SK-N-SH (cell line): ENCODE results near the gene ZNF324B. TPM values are rescaled to one million over a fixed set of nuclear protein-coding genes. Genes with fewer than 3 reads are reported as not detected.

ENCODE experiments used
- CTCF ChIA-PET: fragments of 300-600, 350-600 bp; formaldehyde crosslinking; extraction: SDS; loops from one replicate; lab custom pipeline; 2021; lab: Yijun Ruan, JAX
- POLR2A ChIA-PET: fragments of 350-600 bp; sonication (Branson Sonifier 250); formaldehyde crosslinking; extraction: SDS; loops from one replicate; lab custom pipeline; 2020; ENCODE audit warnings: antibody characterized with exemption, inconsistent platforms; lab: Yijun Ruan, JAX
- DNase-seq: peaks from one replicate; pipeline ENCODE4 v3.0.0; 2012
- H2AFZ ChIP-seq: fragments of 200-600 bp; sonication (generic); 2 replicates; pipeline ENCODE4 v1.8.1; 2016; ENCODE audit warnings: antibody characterized with exemption, mild to moderate bottlenecking, low read depth
- H3F3A ChIP-seq: fragments of 200-600 bp; sonication (generic); replicated peaks from 2 replicates; pipeline ENCODE3; 2016; ENCODE audit warnings: antibody characterized with exemption, mild to moderate bottlenecking; ENCODE audit not compliant: insufficient read depth
- H3K27ac ChIP-seq, 2 experiments: fragments of 200-500 bp in 1 of 2; fragments of 200-600 bp in 1 of 2; sonication (Bioruptor generic) in 1 of 2; sonication (generic), shearing (Covaris generic) in 1 of 2; 2 replicates each; pipeline versions ENCODE4 v1.5.1 to v1.6.1; 2014 to 2016; ENCODE audit warnings: low read depth in 2 of 2, inconsistent platforms in 1 of 2, low read length in 1 of 2, mild to moderate bottlenecking in 1 of 2, mixed read lengths in 1 of 2
- H3K27me3 ChIP-seq: fragments of 200-600 bp; sonication (generic), shearing (Covaris generic); 2 replicates; pipeline ENCODE4 v1.6.1; 2016; ENCODE audit warnings: mixed run types; ENCODE audit not compliant: insufficient read depth
- H3K36me3 ChIP-seq, 2 experiments: fragments of 200-500 bp in 1 of 2; fragments of 200-600 bp in 1 of 2; sonication (Bioruptor generic) in 1 of 2; sonication (generic) in 1 of 2; replicated peaks in 1 of 2; 2 replicates each; pipeline versions ENCODE3 to v1.5.1; 2014 to 2016; ENCODE audit warnings: low read length in 1 of 2, mild to moderate bottlenecking in 1 of 2; ENCODE audit not compliant: insufficient read depth in 2 of 2, control insufficient read depth in 1 of 2
- H3K4me1 ChIP-seq, 2 experiments: fragments of 200-500 bp in 1 of 2; fragments of 200-600 bp in 1 of 2; sonication (Bioruptor generic) in 1 of 2; sonication (generic), shearing (Covaris generic) in 1 of 2; 2 replicates each; pipeline versions ENCODE4 v1.5.1 to v1.6.1; 2014 to 2016; ENCODE audit warnings: low read depth in 1 of 2, low read length in 1 of 2, mixed run types in 1 of 2; ENCODE audit not compliant: insufficient read depth in 2 of 2, control insufficient read depth in 1 of 2
- H3K4me2 ChIP-seq: fragments of 200-600 bp; sonication (generic), shearing (Covaris generic); 2 replicates; pipeline ENCODE4 v1.6.1; 2017; ENCODE audit warnings: mixed run types
- H3K4me3 ChIP-seq, 2 experiments: fragments of 200-500 bp in 1 of 2; fragments of 200-600 bp in 1 of 2; sonication (Bioruptor generic) in 1 of 2; sonication (generic), shearing (Covaris generic) in 1 of 2; 2 replicates each; pipeline versions ENCODE4 v1.5.1 to v1.8.1; 2014 to 2016; ENCODE audit warnings: low read depth in 2 of 2, inconsistent platforms in 1 of 2, low read length in 1 of 2, mild to moderate bottlenecking in 1 of 2, mixed read lengths in 1 of 2, moderate library complexity in 1 of 2
- H3K79me2 ChIP-seq: fragments of 200-600 bp; sonication (generic); 2 replicates; pipeline ENCODE4 v1.8.1; 2017; ENCODE audit warnings: mild to moderate bottlenecking; ENCODE audit not compliant: insufficient read depth
- H3K9ac ChIP-seq: fragments of 200-600 bp; sonication (generic); 2 replicates; pipeline ENCODE4 v1.6.1; 2017; ENCODE audit warnings: mixed run types
- H3K9me2 ChIP-seq: fragments of 200-600 bp; sonication (generic); 2 replicates; pipeline ENCODE4 v1.6.1; 2017; ENCODE audit warnings: mixed run types
- H3K9me3 ChIP-seq: fragments of 200-600 bp; sonication (generic); 2 replicates; pipeline ENCODE4 v1.6.1; 2017; ENCODE audit warnings: mixed run types, mild to moderate bottlenecking, moderate library complexity
- H4K20me1 ChIP-seq: fragments of 200-600 bp; sonication (generic); 2 replicates; pipeline ENCODE4 v1.6.1; 2017; ENCODE audit warnings: mild to moderate bottlenecking, mixed run types; ENCODE audit not compliant: insufficient read depth
- ELF1 ChIP-seq: IDR thresholded peaks from 2 replicates; pipeline ENCODE4 v1.4.0; 2012
- EP300 ChIP-seq, 2 experiments: IDR thresholded peaks; 2 replicates each; pipeline versions ENCODE4 v1.4.0 to v1.6.1; 2012; ENCODE audit warnings: borderline replicate concordance in 1 of 2, low read depth in 1 of 2, low read length in 1 of 2
- FOXJ3 ChIP-seq: sonication (generic); formaldehyde crosslinking; IDR thresholded peaks from 2 replicates; pipeline ENCODE4 v1.5.1; 2020; ENCODE audit warnings: mild to moderate bottlenecking, missing genetic modification reagents
- GABPA ChIP-seq: IDR thresholded peaks from 2 replicates; pipeline ENCODE4 v1.4.0; 2012; ENCODE audit warnings: low read depth, mild to moderate bottlenecking
- IRF3 ChIP-seq: fragments of 150-350 bp; IDR thresholded peaks from 2 replicates; pipeline ENCODE4 v1.6.1; 2016; ENCODE audit warnings: mild to moderate bottlenecking, low read depth, low read length
- JUND ChIP-seq: IDR thresholded peaks from 2 replicates; pipeline ENCODE4 v1.4.0; 2012
- MAX ChIP-seq: IDR thresholded peaks from 2 replicates; pipeline ENCODE4 v1.4.0; 2012; ENCODE audit warnings: low read depth
- MEF2A ChIP-seq: IDR thresholded peaks from 2 replicates; pipeline ENCODE4 v1.4.0; 2012; ENCODE audit warnings: low read depth, borderline replicate concordance
- MXI1 ChIP-seq: IDR thresholded peaks from 2 replicates; pipeline ENCODE4 v1.6.1; 2012; ENCODE audit warnings: mild to moderate bottlenecking, low read depth, low read length, improper control_type of control experiment
- NFIC ChIP-seq: IDR thresholded peaks from 2 replicates; pipeline ENCODE4 v1.4.0; 2012; ENCODE audit warnings: borderline replicate concordance
- NRF1 ChIP-seq: IDR thresholded peaks from 2 replicates; pipeline ENCODE4 v1.6.1; 2012; ENCODE audit warnings: low read depth, mild to moderate bottlenecking, low read length
- PBX3 ChIP-seq: IDR thresholded peaks from 2 replicates; pipeline ENCODE4; 2012
- RAD21 ChIP-seq: IDR thresholded peaks from 2 replicates; pipeline ENCODE4 v1.6.1; 2012; ENCODE audit warnings: mild to moderate bottlenecking, low read length
- RFX5 ChIP-seq: IDR thresholded peaks from 2 replicates; pipeline ENCODE4 v1.6.1; 2012; ENCODE audit warnings: mild to moderate bottlenecking, improper control_type of control experiment, low read length
- RXRA ChIP-seq: IDR thresholded peaks from 2 replicates; pipeline ENCODE4 v1.4.0; 2012; ENCODE audit warnings: low read depth, mild to moderate bottlenecking, borderline replicate concordance
- SIN3A ChIP-seq: IDR thresholded peaks from 2 replicates; pipeline ENCODE4 v1.6.1; 2012; ENCODE audit warnings: low read depth, mild to moderate bottlenecking, low read length, moderate library complexity, borderline replicate concordance
- TAF1 ChIP-seq: IDR thresholded peaks from 2 replicates; pipeline ENCODE4 v1.6.1; 2012; ENCODE audit warnings: low read depth, mild to moderate bottlenecking, low read length, moderate library complexity, borderline replicate concordance
- TEAD4 ChIP-seq: IDR thresholded peaks from 2 replicates; pipeline ENCODE4 v1.4.0; 2012; ENCODE audit warnings: mild to moderate bottlenecking, borderline replicate concordance; ENCODE audit not compliant: insufficient read depth
- YY1 ChIP-seq: IDR thresholded peaks from 2 replicates; pipeline ENCODE4 v1.4.0; 2012; ENCODE audit warnings: low read depth, mild to moderate bottlenecking
- WGBS: methylation state at CpG from one replicate; pipeline ENCODE4 v1.1.6; 2017; ENCODE audit warnings: low lambda C conversion rate; 5-methylcytosine and 5-hydroxymethylcytosine counted together
- polyA plus RNA-seq, 3 experiments: library from polyadenylated mRNA; depleted of rRNA; stranded (reverse); fragments of >200 nt; gene quantifications; 2 replicates each; pipeline ENCODE4 v1.2.3, GENCODE V29; 2012

The ZNF324B gene
- polyA plus RNA-seq, 1 of the 3 experiments (the other 2 are of a cell fraction), result 2.9 TPM

GRCh38 chr19:58477871-58478270 is 26.4 kb downstream of the ZNF324B start:
- H3K4me1 ChIP-seq, result peaks cover 0 to 30% of the 10 kb centered on the region in 2 experiments; a peak in 1 of 4 replicates
- H2AFZ ChIP-seq, result no peak overlapping the region
- WGBS, result 100% methylated on average over 1 of the region's 1 CpG
- H4K20me1 ChIP-seq, result no peaks in the 10 kb centered on the region
- POLR2A ChIA-PET, result no interaction called here
- H3K36me3 ChIP-seq, result peaks cover 0 to 22% of the 10 kb centered on the region in 2 experiments
- no peak overlapping the region; a peak in 1 of 4 replicates for H3K27ac ChIP-seq
- no peak overlapping the region for H3K4me2 ChIP-seq
- TF ChIP-seq MEF2A, result no peak
- TF ChIP-seq NFIC, result no peak
- TF ChIP-seq TEAD4, result no peak
- TF ChIP-seq GABPA, result no peak
- no peak for TF ChIP-seq PBX3
- no peak for TF ChIP-seq JUND
- CTCF ChIA-PET, result interaction anchor here (1.7 to 4.5 kb wide), 2 partner anchors 36 to 42 kb away, joined by 5 to 22 read pairs; partner anchors contain the start of gene ZBTB45
- H3F3A ChIP-seq, result peaks cover 10% of the 10 kb centered on the region
- H3K9me2 ChIP-seq, result no peaks in the 10 kb centered on the region
- H3K9me3 ChIP-seq, result no peaks in the 10 kb centered on the region
- no peak overlapping the region for H3K9ac ChIP-seq
- H3K79me2 ChIP-seq, result no peaks in the 10 kb centered on the region
- H3K4me3 ChIP-seq, result no peak overlapping the region
- no peak for DNase-seq
- no peaks in the 10 kb centered on the region for H3K27me3 ChIP-seq

- CTCF ChIA-PET, result interaction anchor here (1.4 kb wide), 1 partner anchor 40 kb away, joined by 5 read pairs; the partner anchor contains the start of gene ZBTB45
- Histone ChIP-seq H3K9ac (no peak overlapping the region), H3K9me2 (no peaks in the 10 kb centered on the region), H3K79me2 (no peaks in the 10 kb centered on the region), H3K4me1 (peaks cover 0 to 28% of the 10 kb centered on the region in 2 experiments; a peak in 1 of 4 replicates), H3K9me3 (no peaks in the 10 kb centered on the region), H3K27ac (no peak overlapping the region), H3K36me3 (peaks cover 0 to 17% of the 10 kb centered on the region in 2 experiments), H4K20me1 (no peaks in the 10 kb centered on the region), H3K4me2 (no peak overlapping the region), H3K27me3 (no peaks in the 10 kb centered on the region), H2AFZ (no peak overlapping the region), H3F3A (peaks cover 4% of the 10 kb centered on the region), H3K4me3 (no peak overlapping the region)
- POLR2A ChIA-PET, result no interaction called here
- WGBS, result 92% methylated on average over 7 of the region's 7 CpGs
- no peak for DNase-seq
- no peak for TF ChIP-seq MEF2A
Measured at GRCh38 chr19:58479303-58479702, 27.9 kb downstream of the ZNF324B start.

GRCh38 chr19:58479736-58480480 is 28.5 kb downstream of the ZNF324B start:
- H4K20me1 ChIP-seq, result no peaks in the 10 kb centered on the region
- no peak overlapping the region for H3K27ac ChIP-seq
- H3K4me2 ChIP-seq, result no peak overlapping the region
- H3K9me2 ChIP-seq, result no peaks in the 10 kb centered on the region
- H3K4me3 ChIP-seq, result no peak overlapping the region
- peaks cover 0 to 24% of the 10 kb centered on the region in 2 experiments; a peak in 1 of 4 replicates for H3K4me1 ChIP-seq
- no peaks in the 10 kb centered on the region for H3K27me3 ChIP-seq
- POLR2A ChIA-PET, result no interaction called here
- 93% methylated on average over 7 of the region's 28 CpGs for WGBS
- CTCF ChIA-PET, result interaction anchor here (1.4 kb wide), 1 partner anchor 39 kb away, joined by 5 read pairs; the partner anchor contains the start of gene ZBTB45
- H3F3A ChIP-seq, result peaks cover 3% of the 10 kb centered on the region
- H3K9me3 ChIP-seq, result no peaks in the 10 kb centered on the region
- H2AFZ ChIP-seq, result no peak overlapping the region
- H3K9ac ChIP-seq, result no peak overlapping the region
- DNase-seq, result no peak
- peaks cover 0 to 17% of the 10 kb centered on the region in 2 experiments for H3K36me3 ChIP-seq
- H3K79me2 ChIP-seq, result no peaks in the 10 kb centered on the region
- TF ChIP-seq IRF3, result no peak
- TF ChIP-seq YY1, result no peak
- no peak for TF ChIP-seq EP300 (IDR thresholded peaks at IDR 0.05; ENCODE audit: borderline replicate concordance in 1 of 2, low read depth in 1 of 2, low read length in 1 of 2)
- TF ChIP-seq FOXJ3 (CRISPR knock-in tag), result no peak
- TF ChIP-seq RFX5, result no peak
- TF ChIP-seq ELF1, result no peak
- no peak for TF ChIP-seq NRF1
- no peak for TF ChIP-seq MAX
- no peak for TF ChIP-seq RXRA
- no peak for TF ChIP-seq MXI1
- TF ChIP-seq TAF1, result no peak
- no peak for TF ChIP-seq SIN3A
- TF ChIP-seq RAD21, result no peak
- no peak for TF ChIP-seq GABPA
